BJ (cell line): ENCODE results near the gene EMILIN1. TPM values are rescaled to one million over a fixed set of nuclear protein-coding genes. Genes with fewer than 3 reads are reported as not detected.

ENCODE experiments used
- CTCF ChIA-PET: fragments of 350-600 bp; formaldehyde crosslinking; extraction: SDS; loops from one replicate; lab custom pipeline; 2021; ENCODE audit warnings: antibody characterized with exemption, inconsistent platforms; lab: Yijun Ruan, JAX
- POLR2A ChIA-PET: fragments of 300-600 bp; sonication (Branson Sonifier 250); formaldehyde crosslinking; extraction: SDS; loops from one replicate; lab custom pipeline; 2021; ENCODE audit warnings: antibody characterized with exemption; lab: Charles Lee
- DNase-seq: peaks from one replicate; pipeline ENCODE4 v3.0.0-alpha.2; 2011; ENCODE audit warnings: low read depth
- H3K27me3 ChIP-seq: 2 replicates; pipeline ENCODE4 v1.6.0; 2011; ENCODE audit warnings: low read length; ENCODE audit not compliant: control insufficient read depth, insufficient read depth
- H3K36me3 ChIP-seq: 2 replicates; pipeline ENCODE4 v1.5.1; 2011; ENCODE audit warnings: low read length; ENCODE audit not compliant: control insufficient read depth, insufficient read depth
- H3K4me3 ChIP-seq: 2 replicates; pipeline ENCODE4 v1.5.1; 2011; ENCODE audit warnings: low read depth, mild to moderate bottlenecking, control low read depth, low read length
- polyA plus RNA-seq: library from polyadenylated mRNA; depleted of rRNA; stranded (reverse); fragments of >200 nt; gene quantifications from 2 replicates; pipeline ENCODE4 v1.2.3, GENCODE V29; 2011
- TF ChIP-seq, protein P1 (sequence below): IDR thresholded peaks from 2 replicates; pipeline ENCODE4 v1.5.1; 2011; ENCODE audit warnings: low read depth, mild to moderate bottlenecking, control low read depth, inconsistent platforms, low read length, moderate library complexity; ENCODE audit not compliant: insufficient read depth

The EMILIN1 gene
- polyA plus RNA-seq, 1 experiment: 81.3 TPM

DNA sequence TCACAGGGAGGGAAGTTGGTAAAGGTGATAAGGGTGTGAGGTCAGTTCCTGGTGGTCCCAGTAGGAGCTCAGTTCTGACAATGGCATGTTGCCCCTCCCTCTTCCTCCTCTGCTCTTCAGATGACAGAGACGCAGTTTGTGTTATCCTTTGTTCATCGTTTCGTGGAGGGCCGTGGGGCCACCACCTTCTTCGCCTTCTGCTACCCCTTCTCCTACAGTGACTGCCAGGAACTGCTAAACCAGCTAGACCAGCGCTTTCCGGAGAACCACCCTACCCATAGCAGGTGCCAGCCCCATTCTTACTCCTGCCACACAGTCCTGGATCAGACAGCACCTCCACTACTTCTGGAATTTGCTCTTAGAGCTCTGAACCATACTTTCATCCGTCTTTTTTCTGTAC is 24.6 kb upstream of the EMILIN1 start:
- ChIA-PET POLR2A (interaction anchor here (0.9 kb wide), 1 partner anchor 11 kb away, joined by 4 read pairs; no protein-coding TSS in a partner anchor), CTCF (interaction anchor here (1.1 kb wide), 1 partner anchor 10 kb away, joined by 3 read pairs; no protein-coding TSS in a partner anchor)
- Histone ChIP-seq H3K36me3 (peaks cover 15% of the 10 kb centered on the region), H3K27me3 (no peaks in the 10 kb centered on the region), H3K4me3 (no peak overlapping the region)
- DNase-seq: no peak
- TF ChIP-seq, protein P1, sequence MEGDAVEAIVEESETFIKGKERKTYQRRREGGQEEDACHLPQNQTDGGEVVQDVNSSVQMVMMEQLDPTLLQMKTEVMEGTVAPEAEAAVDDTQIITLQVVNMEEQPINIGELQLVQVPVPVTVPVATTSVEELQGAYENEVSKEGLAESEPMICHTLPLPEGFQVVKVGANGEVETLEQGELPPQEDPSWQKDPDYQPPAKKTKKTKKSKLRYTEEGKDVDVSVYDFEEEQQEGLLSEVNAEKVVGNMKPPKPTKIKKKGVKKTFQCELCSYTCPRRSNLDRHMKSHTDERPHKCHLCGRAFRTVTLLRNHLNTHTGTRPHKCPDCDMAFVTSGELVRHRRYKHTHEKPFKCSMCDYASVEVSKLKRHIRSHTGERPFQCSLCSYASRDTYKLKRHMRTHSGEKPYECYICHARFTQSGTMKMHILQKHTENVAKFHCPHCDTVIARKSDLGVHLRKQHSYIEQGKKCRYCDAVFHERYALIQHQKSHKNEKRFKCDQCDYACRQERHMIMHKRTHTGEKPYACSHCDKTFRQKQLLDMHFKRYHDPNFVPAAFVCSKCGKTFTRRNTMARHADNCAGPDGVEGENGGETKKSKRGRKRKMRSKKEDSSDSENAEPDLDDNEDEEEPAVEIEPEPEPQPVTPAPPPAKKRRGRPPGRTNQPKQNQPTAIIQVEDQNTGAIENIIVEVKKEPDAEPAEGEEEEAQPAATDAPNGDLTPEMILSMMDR: no peak

DNA sequence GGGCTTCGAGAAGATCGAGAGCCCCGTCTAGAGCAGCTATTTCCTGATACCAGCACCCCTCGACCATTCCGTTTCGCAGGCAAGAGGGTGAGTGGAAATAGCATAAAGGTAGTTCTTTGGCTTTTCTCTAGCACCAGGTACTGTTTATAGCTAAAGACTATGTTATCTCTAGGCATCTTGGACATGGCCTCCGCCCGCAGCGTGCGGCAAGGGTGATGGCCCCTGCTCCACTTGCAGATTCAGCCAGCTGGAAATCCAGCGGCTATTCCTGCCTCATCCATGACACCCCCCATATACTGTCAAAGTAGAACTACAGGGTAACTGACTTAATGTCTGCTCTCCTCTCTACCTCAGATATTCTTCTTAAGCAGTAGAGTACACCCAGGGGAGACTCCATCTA is 23.7 kb upstream of the EMILIN1 start:
- CTCF ChIA-PET: interaction anchor here (0.6 to 1.3 kb wide), 4 partner anchors 9 to 209 kb away, joined by 3 to 4 read pairs (median 3); partner anchors contain the start of gene EMILIN1
- no peak for DNase-seq
- TF ChIP-seq, protein P1: no peak
- peaks cover 17% of the 10 kb centered on the region for H3K36me3 ChIP-seq
- no peak overlapping the region for H3K4me3 ChIP-seq
- POLR2A ChIA-PET: no interaction called here
- H3K27me3 ChIP-seq: no peaks in the 10 kb centered on the region

DNA sequence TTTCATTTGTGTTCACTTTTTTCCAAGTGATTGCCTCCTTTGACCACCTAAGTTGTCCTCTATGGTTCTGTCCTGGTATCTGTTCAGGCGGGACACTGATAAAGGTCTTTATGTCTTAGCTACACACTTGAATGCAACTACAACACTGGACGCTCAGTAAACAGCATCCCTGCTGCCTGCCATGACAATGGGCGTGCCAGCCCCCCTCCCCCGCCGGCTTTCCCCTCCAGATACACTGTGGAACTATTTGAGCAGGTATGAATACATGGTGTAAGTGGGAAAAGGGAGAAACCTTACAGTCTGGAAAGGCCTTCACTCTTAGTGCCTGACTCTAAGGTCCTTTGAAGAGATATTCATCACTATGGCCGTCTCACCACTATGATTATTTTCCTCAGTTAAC is 21.2 kb upstream of the EMILIN1 start:
- Histone ChIP-seq H3K27me3 (no peaks in the 10 kb centered on the region), H3K36me3 (peaks cover 17% of the 10 kb centered on the region), H3K4me3 (no peak overlapping the region)
- ChIA-PET CTCF (interaction anchor here (1.0 kb wide), 1 partner anchor 28 kb away, joined by 3 read pairs; no protein-coding TSS in a partner anchor), POLR2A (interaction anchor here (0.6 kb wide), 1 partner anchor 151 kb away, joined by 4 read pairs; no protein-coding TSS in a partner anchor)
- TF ChIP-seq, protein P1: no peak
- DNase-seq: no peak

DNA sequence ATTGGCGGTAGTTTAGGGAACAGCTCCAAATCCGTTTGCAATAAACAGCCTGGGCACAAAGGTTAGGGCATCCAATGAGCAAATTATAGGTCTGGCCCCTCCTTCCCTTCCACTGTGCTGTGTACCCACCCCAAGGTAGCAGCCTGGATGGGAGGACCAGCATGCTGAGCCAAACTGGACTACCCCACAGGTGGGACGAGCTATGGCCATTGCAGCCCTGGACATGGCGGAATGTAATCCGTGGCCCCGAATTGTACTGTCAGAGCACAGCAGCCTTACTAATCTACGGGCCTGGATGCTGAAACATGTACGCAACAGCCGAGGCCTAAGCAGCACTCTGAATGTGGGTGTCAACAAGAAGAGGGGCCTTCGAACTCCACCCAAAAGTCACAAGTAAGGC is 20.2 kb upstream of the EMILIN1 start:
- TF ChIP-seq, protein P1: no peak
- Histone ChIP-seq H3K4me3 (no peak overlapping the region), H3K36me3 (peaks cover 17% of the 10 kb centered on the region), H3K27me3 (no peaks in the 10 kb centered on the region)
- DNase-seq: no peak
- CTCF ChIA-PET: interaction anchor here (1.2 to 2.6 kb wide), 2 partner anchors 9 to 23 kb away, joined by 5 to 11 read pairs; no protein-coding TSS in a partner anchor
- POLR2A ChIA-PET: no interaction called here

DNA sequence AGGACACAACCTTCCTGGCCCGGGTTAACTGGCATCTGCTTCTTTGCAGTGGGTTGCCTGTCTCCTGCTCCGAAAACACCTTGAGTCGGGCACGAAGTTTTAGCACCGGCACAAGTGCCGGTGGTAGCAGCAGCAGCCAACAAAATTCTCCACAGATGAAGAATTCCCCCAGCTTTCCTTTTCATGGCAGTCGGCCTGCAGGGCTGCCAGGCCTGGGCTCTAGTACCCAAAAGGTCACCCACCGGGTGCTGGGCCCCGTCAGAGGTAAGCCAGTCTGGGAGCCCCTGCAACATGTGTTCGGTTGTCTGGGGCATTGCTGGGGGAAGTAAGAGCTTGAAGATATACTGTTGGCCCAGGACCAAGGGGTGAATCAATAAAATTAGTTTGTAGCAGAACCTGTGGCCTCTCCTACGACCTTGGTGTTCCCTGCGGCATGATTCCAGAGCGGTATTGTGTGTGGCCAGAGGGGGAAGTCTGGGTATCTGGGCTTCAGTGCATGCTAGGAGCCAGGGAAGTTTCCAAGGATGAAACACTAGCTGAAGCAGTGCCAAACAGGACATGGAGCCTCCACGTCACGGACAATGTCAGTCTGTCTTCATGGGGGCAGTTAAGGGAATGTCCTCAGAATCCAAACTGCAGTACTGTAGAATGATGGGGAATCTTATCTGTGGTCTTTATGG is 19.1 kb upstream of the EMILIN1 start:
- peaks cover 17% of the 10 kb centered on the region for H3K36me3 ChIP-seq
- TF ChIP-seq, protein P1: no peak
- DNase-seq: no peak
- H3K4me3 ChIP-seq: no peak overlapping the region
- CTCF ChIA-PET: interaction anchor here (1.2 to 2.6 kb wide), 3 partner anchors 8 to 22 kb away, joined by 3 to 11 read pairs (median 5); no protein-coding TSS in a partner anchor
- POLR2A ChIA-PET: interaction anchor here (0.7 kb wide), 1 partner anchor 467 kb away, joined by 3 read pairs; no protein-coding TSS in a partner anchor
- H3K27me3 ChIP-seq: no peaks in the 10 kb centered on the region
